ENCODE results near the gene ASTN2.

The ASTN2 gene

GRCh38 chr9:117303643-117304230 is 111.1 kb downstream of the ASTN2 start:
- no peak for DNase-seq (ENCODE audit: low read depth)

DNA sequence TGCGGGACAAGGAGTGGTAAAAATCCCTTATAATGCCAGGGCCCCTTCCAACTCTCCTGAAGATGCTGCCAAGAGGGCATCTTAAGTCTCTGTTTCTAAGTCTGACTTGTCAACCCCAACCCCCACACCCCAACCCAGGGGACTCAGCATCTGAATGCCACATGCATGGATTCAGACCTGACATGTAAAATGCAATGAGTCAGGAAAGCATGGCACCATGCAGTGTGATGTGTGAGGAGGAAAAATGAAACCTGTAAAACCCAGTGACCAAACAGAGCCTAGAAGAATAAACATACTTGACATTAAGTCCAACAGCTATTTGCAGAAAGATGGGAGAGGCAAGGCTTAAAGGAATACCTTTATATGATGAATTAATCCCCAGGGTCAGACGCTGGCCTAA is 112.4 kb downstream of the ASTN2 start:
- no peak for DNase-seq (ENCODE audit: low read depth)

- DNase-seq (ENCODE audit: low read depth), result no peak
Observed at GRCh38 chr9:117300371-117301110, 114.3 kb downstream of the ASTN2 start.

GRCh38 chr9:117296453-117296852 is 118.4 kb downstream of the ASTN2 start:
- no peak for DNase-seq (ENCODE audit: low read depth)

DNA sequence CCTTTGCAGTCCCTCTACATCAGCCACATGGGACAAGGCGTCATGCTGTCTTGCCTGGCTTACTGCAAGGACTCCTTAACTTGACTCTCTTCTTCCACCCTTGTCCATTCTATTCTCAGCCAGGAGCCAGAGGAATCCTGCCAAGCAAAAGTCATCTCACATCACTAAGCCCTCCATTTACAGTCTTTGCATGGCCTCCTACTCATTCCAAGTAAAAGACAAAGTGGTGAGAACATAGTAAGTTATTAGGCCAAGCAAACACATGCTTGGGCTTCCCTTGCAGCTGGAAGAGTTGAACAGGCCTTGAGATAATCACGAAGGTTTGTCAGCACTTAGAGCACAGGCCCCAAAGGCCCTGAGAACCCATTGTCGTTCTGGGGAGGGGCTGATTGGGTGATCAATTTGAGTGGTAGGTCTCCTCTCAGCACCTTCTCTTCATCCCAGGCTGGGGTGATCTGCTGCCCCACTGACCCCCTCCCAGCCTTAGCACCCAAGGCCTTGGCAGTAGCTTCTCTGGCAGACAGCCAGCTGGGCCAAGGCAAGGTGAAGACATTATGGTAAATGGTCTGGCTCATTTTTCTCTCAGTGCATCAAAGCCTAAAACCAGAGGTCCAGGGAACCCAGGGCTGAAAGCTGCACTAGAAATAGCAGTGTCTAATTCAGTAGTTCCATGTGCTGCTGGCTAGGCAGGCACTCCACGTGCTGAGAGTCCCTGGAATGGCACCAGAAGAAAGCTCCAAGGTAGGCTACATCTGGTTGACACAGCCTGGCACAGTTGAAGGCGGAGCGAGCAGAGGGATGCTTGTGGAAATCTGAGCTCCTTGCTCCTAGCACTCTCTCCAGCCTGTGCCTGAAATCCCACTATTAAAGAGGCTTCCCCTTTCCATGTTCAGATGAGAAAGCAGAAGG is 121.4 kb downstream of the ASTN2 start:
- DNase-seq (ENCODE audit: low read depth), result no peak

- DNase-seq (ENCODE audit: low read depth), result no peak
Observed at GRCh38 chr9:117290856-117291622, 123.8 kb downstream of the ASTN2 start.

DNA sequence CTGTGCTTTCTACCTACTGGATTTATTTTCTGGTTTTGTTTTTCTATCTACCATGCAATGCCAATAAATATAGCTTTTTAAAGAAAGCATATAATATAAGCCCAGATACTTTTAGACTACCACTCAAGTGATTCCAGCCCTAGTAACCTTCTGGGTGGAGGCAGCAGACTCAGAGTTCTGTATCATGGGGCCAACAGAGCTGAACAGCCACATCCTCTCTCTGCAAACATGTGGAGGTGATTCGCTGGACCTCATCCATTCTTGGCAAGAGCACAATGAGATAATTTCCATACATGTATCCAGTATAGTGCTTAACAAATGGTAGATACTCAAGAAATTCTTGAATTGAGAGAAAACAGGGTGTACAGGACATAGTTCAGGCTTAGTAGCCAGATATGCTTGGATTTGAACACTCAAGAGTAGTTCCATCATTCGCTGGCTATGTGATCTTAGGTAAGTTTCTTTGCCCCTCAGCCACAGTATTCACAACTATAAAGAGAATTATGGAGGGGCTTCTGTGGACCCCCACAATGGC is 124.5 kb downstream of the ASTN2 start:
- no peak for DNase-seq (ENCODE audit: low read depth)

- DNase-seq (ENCODE audit: low read depth), result no peak
Observed at GRCh38 chr9:117286245-117286644, 128.6 kb downstream of the ASTN2 start.

DNA sequence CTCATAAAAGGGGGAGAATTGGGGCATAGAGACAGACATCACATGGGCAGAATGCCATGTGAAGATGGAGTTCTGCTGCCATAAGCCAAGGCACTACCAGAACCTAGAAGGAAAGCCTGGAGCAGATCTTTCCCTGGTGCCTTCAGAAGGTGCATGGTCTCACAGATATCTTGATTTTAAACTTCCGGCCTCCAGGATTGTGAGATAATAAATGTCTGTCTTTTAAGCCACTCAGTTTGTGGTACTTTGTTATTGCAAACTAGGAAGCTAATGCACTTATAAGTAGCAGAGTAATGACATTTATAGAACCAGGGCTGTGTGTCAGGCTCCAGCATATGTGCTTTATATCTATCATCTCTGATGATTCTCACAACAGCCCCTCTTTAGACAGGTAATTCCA is 130.4 kb downstream of the ASTN2 start:
- DNase-seq (ENCODE audit: low read depth), result no peak

- DNase-seq (ENCODE audit: low read depth), result no peak
Observed at GRCh38 chr9:117282541-117282940, 132.3 kb downstream of the ASTN2 start.

DNA sequence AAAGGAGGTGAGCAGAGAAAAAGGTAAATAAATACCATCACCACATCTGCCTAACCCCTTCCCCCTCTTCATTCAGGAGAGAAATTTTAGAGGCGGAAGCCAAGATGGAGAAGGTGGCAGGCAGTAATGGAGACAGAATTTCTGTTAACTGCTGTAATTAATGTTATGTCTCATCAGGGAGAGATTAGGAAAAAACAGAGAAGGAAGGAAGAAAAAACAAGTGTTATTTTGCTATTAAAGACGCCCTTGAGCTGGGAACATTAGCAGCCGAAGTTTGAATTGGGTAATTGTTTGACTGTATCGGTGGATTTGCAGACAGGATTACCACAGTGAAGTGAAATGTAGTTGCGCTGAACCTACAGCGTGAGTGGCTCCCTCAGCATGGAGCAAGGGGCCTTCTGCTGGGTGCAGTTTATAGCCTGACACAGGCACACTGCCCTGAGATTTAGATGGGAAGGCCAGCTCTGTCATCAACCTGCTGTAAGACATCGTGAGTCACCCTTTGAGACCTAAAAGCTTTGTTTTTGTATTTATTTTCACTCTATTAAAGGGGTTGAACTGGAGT is 136.3 kb downstream of the ASTN2 start:
- DNase-seq (ENCODE audit: low read depth), result no peak

GRCh38 chr9:117278020-117278419 is 136.8 kb downstream of the ASTN2 start:
- no peak for DNase-seq (ENCODE audit: low read depth)

DNA sequence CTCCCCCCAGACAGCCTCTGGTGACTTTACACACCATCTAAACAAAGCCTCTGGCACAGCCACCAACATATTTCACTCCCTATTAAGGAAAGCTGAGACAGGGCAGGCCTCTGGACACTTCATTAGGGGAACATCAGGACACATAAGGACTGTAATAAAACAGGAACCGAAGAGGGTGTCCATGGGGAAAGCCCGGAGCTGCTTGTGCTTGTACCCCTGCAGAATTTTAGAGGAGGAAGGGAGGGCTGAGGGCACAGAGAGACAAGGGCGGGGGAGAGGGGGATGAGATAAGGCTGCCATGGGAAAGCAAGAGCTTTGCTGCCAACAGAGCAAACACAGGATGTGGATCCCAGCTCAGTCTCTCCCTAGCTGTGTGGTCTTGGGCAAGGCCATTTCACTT is 138.4 kb downstream of the ASTN2 start:
- DNase-seq (ENCODE audit: low read depth), result no peak

- no peak for DNase-seq (ENCODE audit: low read depth)
Observed at GRCh38 chr9:117273612-117274011, 141.2 kb downstream of the ASTN2 start.

- no peak for DNase-seq (ENCODE audit: low read depth)
Observed at GRCh38 chr9:117268847-117269446, 145.9 kb downstream of the ASTN2 start.

GRCh38 chr9:117266855-117267497 is 147.9 kb downstream of the ASTN2 start:
- DNase-seq (ENCODE audit: low read depth), result no peak

GRCh38 chr9:117265253-117265652 is 149.6 kb downstream of the ASTN2 start:
- DNase-seq (ENCODE audit: low read depth), result no peak

GRCh38 chr9:117258184-117258866 is 156.5 kb downstream of the ASTN2 start:
- DNase-seq (ENCODE audit: low read depth), result no peak

GRCh38 chr9:117253261-117253660 is 161.6 kb downstream of the ASTN2 start:
- DNase-seq (ENCODE audit: low read depth), result no peak

GRCh38 chr9:117250610-117251215 is 164.1 kb downstream of the ASTN2 start:
- no peak for DNase-seq (ENCODE audit: low read depth)

Data from activated T-helper 1 cell treated with Interleukin-2 at 50 U/mL for 16 hours (primary cell).